Measurements from ENCODE around the gene CSTB.

CSTB gene

DNA sequence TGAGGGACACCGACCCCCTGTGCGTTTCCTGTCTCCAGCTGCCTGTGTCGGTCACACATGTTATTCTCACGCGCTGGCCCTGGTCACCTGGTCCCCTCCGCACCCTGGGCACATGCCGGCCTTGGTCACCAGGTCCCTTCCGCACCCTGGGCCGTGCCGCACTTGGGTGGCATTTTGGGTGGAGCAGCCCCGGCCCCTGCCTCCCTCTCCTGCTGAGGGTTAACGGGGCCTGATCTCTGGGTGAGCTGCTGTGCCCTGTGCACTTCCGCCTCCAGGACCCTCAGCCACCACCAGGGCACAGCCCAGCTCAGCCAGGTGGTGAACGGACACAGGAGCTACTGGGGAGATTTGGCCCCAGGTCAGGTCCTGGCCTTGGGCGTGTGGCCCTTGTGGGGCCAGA is 39.9 kb upstream of the CSTB start:
- Histone ChIP-seq H3K4me1 (ENCODE audit: control insufficient read depth, insufficient read depth, low read length) (peaks cover 27% of the 10 kb centered on the region), H3K9ac (ENCODE audit: low read length) (no peak overlapping the region), H3K36me3 (ENCODE audit: control insufficient read depth, insufficient read depth, low read length, severe bottlenecking) (no peaks in the 10 kb centered on the region), H3K4me3 (ENCODE audit: low read length) (no peak overlapping the region), H3K9me3 (ENCODE audit: control insufficient read depth, low read length) (peaks cover 10% of the 10 kb centered on the region), H3K27me3 (replicated peaks; ENCODE audit: control insufficient read depth, insufficient read depth, low read length) (peaks cover 5% of the 10 kb centered on the region)
- DNase-seq (ENCODE audit: low read depth), result no peak

DNA sequence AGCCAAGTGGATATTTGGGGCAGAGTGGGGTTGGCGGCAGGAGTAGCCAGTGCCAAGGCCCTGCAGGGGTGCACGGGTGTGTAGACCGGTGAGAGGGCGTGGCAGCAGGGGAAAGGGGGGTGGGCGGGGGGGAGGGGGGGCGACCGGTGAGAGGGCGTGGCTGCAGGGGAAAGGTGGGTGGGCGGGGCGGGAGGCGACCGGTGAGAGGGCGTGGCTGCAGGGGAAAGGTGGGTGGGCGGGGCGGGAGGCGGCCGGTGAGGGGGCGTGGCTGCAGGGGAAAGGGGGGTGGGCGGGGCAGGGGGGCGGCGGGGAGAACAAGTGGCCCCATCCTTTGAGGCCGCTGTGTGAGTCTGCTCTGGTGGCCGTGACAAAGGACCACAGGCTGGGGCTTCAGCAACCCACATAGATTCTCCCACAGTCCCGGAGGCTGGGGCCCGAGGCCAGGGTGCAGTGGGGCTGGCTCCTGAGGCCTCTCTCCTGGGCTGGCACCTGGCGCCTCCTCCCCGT is 39.1 kb upstream of the CSTB start:
- Histone ChIP-seq H3K9me3 (ENCODE audit: control insufficient read depth, low read length) (peaks cover 10% of the 10 kb centered on the region), H3K36me3 (ENCODE audit: control insufficient read depth, insufficient read depth, low read length, severe bottlenecking) (no peaks in the 10 kb centered on the region), H3K4me3 (ENCODE audit: low read length) (no peak overlapping the region), H3K4me1 (ENCODE audit: control insufficient read depth, insufficient read depth, low read length) (peaks cover 35% of the 10 kb centered on the region), H3K9ac (ENCODE audit: low read length) (no peak overlapping the region), H3K27me3 (replicated peaks; ENCODE audit: control insufficient read depth, insufficient read depth, low read length) (peaks cover 5% of the 10 kb centered on the region)
- DNase-seq (ENCODE audit: low read depth), result no peak

DNA sequence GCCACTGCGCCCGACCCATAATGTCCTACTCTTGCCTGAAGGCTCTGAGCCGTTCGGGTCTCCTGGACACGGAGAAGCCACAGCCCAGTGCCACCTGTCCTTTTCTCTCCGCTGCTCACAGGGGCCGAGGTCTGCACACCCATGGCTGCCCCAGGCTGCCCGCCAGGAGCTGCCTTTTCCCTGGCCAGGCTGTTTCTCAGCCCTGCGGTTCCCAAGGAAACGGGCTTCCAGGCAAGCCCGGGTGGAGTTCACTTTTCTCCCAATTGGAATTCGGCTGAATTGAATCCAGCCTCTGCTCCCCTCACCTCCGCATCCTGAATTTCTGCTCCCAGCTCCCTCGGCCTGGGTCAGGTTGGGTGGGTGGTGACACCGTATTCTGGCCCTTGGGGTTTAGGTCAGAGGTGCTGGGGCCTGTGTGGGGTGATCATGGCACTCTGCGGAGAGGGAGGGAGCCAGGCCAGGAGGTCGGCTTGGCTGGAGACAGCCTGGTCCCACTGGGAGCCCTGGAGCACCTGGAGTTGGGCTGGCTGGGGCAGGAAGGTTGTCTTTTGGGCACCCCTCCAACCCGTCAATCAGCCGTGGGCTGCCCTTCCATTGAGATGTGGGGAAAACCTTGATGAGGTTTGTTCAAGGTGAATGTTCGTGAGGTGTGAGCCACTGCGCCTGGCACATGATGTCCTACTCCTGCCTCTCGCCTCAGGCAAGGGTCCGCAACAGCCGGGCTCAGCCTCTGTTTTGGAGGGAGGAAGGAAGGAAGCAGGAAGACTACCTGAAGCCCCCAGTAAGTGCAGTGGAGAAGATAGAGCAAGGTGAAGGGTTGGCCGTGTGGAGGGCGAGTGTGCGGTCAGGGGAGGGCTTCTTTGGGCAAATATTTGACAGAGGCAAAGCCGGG is 38.4 kb upstream of the CSTB start:
- peaks cover 10% of the 10 kb centered on the region for H3K9me3 ChIP-seq (ENCODE audit: control insufficient read depth, low read length)
- peaks cover 5% of the 10 kb centered on the region for H3K27me3 ChIP-seq (replicated peaks; ENCODE audit: control insufficient read depth, insufficient read depth, low read length)
- no peaks in the 10 kb centered on the region for H3K36me3 ChIP-seq (ENCODE audit: control insufficient read depth, insufficient read depth, low read length, severe bottlenecking)
- peaks cover 38% of the 10 kb centered on the region for H3K4me1 ChIP-seq (ENCODE audit: control insufficient read depth, insufficient read depth, low read length)
- DNase-seq (ENCODE audit: low read depth), result no peak
- H3K4me3 ChIP-seq (ENCODE audit: low read length), result no peak overlapping the region
- no peak overlapping the region for H3K9ac ChIP-seq (ENCODE audit: low read length)

DNA sequence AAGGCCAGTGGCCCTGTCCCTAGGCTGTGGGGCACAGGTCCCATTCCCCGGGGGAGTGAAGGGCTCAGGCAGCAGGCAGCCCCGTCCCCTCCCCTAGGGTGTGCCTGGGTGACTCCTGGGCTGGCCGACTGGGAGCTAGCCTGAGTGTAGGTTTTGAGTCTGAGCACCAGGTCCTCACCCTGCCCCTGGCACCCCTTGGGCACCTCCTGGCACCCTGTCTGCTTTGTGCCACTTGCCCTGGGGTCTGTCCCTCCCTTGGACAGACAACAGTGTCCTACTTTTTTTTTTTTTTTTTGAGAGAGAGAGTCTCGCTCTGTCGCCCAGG is 37.5 kb upstream of the CSTB start:
- no peak for DNase-seq (ENCODE audit: low read depth)
- peaks cover 38% of the 10 kb centered on the region for H3K4me1 ChIP-seq (ENCODE audit: control insufficient read depth, insufficient read depth, low read length)
- H3K9ac ChIP-seq (ENCODE audit: low read length), result no peak overlapping the region
- H3K4me3 ChIP-seq (ENCODE audit: low read length), result no peak overlapping the region
- peaks cover 4% of the 10 kb centered on the region for H3K9me3 ChIP-seq (ENCODE audit: control insufficient read depth, low read length)
- H3K27me3 ChIP-seq (replicated peaks; ENCODE audit: control insufficient read depth, insufficient read depth, low read length), result peaks cover 5% of the 10 kb centered on the region
- H3K36me3 ChIP-seq (ENCODE audit: control insufficient read depth, insufficient read depth, low read length, severe bottlenecking), result no peaks in the 10 kb centered on the region

DNA sequence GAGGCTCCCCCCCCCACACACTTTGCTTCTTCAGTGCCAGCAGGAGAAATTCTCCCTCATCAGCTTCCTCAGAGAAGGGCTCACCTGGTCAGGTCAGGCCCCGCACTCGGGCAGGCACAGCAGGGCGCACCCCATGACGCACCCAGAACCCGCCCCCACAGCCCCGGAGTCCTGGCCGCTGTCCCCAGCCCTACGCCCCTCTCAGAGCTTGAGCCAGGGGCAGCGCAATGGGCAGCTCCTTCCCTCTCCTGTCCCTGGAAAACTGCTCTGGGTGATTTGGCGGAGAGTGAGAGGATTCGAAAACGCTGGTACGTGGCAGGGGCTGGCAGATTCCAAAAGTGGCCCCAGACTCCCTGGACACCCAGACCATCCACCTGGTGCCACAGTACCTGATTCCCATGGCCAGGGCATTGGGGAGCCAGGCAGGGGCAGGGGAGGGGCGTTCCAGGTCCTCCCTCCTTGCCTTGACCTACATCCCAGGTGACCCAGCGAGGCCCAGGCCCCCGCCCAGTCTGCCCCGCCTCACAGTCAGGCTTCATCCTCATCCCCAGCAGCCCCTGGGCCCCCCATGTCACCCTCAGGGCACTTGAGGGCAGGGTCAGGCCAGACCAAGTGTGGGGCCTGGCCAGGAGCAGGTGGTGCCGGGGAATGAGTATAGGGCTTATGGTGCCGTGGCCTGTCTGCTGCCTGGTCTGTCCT is 37.0 kb upstream of the CSTB start:
- DNase-seq (ENCODE audit: low read depth), result no peak
- H3K36me3 ChIP-seq (ENCODE audit: control insufficient read depth, insufficient read depth, low read length, severe bottlenecking), result no peaks in the 10 kb centered on the region
- peaks cover 38% of the 10 kb centered on the region for H3K4me1 ChIP-seq (ENCODE audit: control insufficient read depth, insufficient read depth, low read length)
- peaks cover 5% of the 10 kb centered on the region for H3K27me3 ChIP-seq (replicated peaks; ENCODE audit: control insufficient read depth, insufficient read depth, low read length)
- H3K9me3 ChIP-seq (ENCODE audit: control insufficient read depth, low read length), result no peaks in the 10 kb centered on the region
- H3K9ac ChIP-seq (ENCODE audit: low read length), result no peak overlapping the region
- no peak overlapping the region for H3K4me3 ChIP-seq (ENCODE audit: low read length)

DNA sequence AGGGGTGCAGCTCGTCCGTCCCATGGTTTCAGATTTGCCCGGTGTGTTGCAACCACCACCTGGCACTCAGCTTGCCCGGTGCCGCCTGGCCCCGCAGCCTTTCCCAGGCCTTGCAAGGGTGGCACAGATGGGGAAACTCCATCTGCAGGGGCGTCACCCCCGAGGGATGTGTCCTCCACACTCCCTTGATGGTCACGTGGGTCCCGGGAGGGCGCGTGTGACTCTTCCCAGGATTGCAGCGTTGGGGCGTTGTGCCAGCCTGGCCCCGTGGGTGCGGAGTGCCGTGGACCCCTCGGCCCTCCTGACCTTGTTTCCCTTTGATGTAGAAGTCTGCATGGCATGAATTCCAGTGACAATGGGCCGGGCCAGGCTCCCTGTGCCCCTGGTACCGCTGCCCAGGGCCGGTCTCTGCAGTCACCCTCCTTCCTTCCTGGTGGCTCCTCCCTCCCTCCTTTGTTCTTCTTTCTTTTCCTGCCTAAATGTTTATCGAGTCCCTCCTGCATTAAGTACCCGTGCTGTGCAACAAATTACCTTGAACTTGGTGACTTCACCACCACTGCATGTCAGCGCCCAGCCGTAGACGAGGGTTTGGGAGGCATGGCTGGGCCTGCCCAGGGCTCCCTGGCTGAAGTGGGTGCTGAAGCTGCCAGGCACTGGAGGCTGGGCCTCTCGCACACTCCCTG is 36.2 kb upstream of the CSTB start:
- H3K27me3 ChIP-seq (replicated peaks; ENCODE audit: control insufficient read depth, insufficient read depth, low read length), result peaks cover 5% of the 10 kb centered on the region
- no peaks in the 10 kb centered on the region for H3K36me3 ChIP-seq (ENCODE audit: control insufficient read depth, insufficient read depth, low read length, severe bottlenecking)
- H3K9me3 ChIP-seq (ENCODE audit: control insufficient read depth, low read length), result no peaks in the 10 kb centered on the region
- H3K4me3 ChIP-seq (ENCODE audit: low read length), result no peak overlapping the region
- peaks cover 43% of the 10 kb centered on the region for H3K4me1 ChIP-seq (ENCODE audit: control insufficient read depth, insufficient read depth, low read length)
- no peak for DNase-seq (ENCODE audit: low read depth)
- no peak overlapping the region for H3K9ac ChIP-seq (ENCODE audit: low read length)

DNA sequence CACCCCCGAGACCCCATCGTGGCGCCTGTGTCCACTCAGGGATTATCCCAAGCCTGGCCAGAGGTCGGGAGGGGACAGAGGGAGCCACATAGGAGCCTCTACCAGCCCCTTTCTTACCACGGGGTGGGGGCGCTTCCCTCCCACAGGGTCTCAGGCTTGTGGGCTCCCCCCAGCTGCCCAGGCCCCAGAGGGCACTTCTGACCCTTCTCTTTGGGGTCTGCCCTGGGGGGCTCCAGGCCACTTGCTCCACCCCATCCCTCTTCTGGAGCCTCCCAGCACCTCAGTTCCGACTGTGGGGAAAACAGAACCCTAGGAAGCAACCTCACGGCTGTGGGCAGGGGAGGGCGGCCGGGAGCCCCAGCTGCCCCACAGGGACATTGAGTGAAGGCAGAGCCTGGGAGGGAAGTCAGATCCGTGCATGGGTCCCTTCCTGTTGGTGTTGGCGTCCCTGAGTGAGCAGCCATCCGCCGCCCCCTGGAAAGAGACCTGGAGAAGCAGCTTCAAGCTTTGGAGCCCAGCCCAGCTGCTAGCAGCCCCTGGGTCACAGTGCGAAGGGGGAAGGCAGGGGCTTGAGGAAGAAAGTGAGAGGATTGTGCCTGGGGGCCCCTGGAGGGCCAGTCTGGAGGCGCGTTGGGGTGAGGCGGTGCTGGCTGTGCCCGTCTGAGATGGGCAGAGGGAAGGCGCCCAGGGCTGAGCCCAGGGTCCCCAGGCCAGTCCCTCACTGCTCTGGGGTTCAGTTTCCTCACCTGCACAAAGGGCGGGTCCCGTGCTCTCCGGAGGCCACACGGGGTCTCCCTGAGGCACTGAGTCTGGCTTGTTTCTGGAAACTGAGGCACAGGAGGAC is 35.4 kb upstream of the CSTB start:
- Histone ChIP-seq H3K36me3 (ENCODE audit: control insufficient read depth, insufficient read depth, low read length, severe bottlenecking) (no peaks in the 10 kb centered on the region), H3K4me1 (ENCODE audit: control insufficient read depth, insufficient read depth, low read length) (peaks cover 43% of the 10 kb centered on the region), H3K27me3 (replicated peaks; ENCODE audit: control insufficient read depth, insufficient read depth, low read length) (peaks cover 5% of the 10 kb centered on the region), H3K9ac (ENCODE audit: low read length) (peak overlapping the region; percentile 45), H3K4me3 (ENCODE audit: low read length) (no peak overlapping the region), H3K9me3 (ENCODE audit: control insufficient read depth, low read length) (no peaks in the 10 kb centered on the region)
- no peak for DNase-seq (ENCODE audit: low read depth)

DNA sequence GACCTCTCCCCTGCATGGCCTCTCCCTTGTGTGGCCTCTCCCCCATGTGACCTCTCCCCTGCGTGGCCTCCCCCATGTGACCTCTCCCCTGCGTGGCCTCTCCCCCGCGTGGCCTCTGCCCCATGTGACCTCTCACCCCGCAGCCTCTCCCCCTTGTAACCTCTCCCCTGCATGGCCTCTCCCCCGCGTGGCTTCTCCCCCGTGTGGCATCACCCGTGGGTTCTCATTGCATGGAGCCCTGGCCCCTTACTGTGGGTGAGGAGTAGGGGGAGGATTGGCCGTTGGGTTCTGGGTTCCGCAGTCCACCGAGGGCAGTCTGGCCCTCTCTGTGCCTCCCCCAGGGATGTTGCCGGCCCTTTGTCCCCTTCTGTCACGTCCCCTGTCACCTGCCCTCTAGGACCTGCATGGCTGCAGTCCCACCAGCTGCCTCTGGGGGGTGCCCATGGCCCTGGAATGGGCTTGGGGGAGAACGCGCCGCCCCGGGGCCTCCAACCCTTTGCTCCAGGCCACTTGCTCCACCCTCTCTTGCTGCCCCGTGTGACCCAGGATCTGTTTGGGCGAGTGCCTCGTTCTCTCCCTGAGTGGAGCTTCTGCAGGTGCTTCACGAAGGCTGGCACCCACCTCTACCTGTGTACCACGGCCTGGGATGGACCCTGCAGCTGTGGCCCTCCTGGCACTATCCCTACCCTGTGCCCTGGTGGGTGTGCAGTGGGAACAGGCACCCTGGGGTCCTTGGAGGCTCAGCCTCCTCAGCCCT is 34.6 kb upstream of the CSTB start:
- DNase-seq (ENCODE audit: low read depth), result peak; percentile 77
- H3K4me3 ChIP-seq (ENCODE audit: low read length), result no peak overlapping the region
- no peaks in the 10 kb centered on the region for H3K9me3 ChIP-seq (ENCODE audit: control insufficient read depth, low read length)
- peaks cover 5% of the 10 kb centered on the region for H3K27me3 ChIP-seq (replicated peaks; ENCODE audit: control insufficient read depth, insufficient read depth, low read length)
- peaks cover 43% of the 10 kb centered on the region for H3K4me1 ChIP-seq (ENCODE audit: control insufficient read depth, insufficient read depth, low read length)
- H3K9ac ChIP-seq (ENCODE audit: low read length), result peak overlapping the region; percentile 45
- no peaks in the 10 kb centered on the region for H3K36me3 ChIP-seq (ENCODE audit: control insufficient read depth, insufficient read depth, low read length, severe bottlenecking)

DNA sequence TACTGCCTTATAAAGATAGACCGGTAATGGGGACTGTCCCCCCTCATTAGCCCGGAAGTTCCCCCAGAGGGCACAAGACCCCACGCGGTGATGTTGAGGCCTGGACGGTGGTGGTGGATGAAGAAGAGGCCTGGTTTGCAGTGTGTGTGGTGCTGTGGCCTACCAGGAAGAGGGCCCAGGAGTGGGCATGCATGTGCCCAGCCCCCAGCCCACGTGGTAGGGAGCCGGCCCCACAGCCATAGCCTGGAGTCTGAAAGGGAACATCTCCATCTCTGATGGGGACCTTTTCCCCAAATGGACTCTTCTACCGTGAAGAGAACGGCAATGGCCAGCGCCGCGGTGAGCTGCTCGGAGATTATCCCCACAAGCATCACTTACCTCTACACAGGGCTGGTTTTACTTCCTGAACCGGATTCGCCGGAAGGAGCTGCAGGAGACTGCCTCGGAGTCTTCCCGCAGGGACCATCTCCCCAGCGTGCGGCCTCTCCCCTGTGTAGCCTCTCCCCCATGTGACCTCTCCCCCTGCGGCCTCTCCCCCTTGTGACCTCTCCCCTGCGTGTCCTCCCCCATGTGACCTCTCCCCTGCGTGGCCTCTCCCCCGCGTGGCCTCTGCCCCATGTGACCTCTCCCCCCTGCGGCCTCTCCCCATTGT is 33.9 kb upstream of the CSTB start:
- no peaks in the 10 kb centered on the region for H3K36me3 ChIP-seq (ENCODE audit: control insufficient read depth, insufficient read depth, low read length, severe bottlenecking)
- H3K27me3 ChIP-seq (replicated peaks; ENCODE audit: control insufficient read depth, insufficient read depth, low read length), result peaks cover 5% of the 10 kb centered on the region
- H3K4me1 ChIP-seq (ENCODE audit: control insufficient read depth, insufficient read depth, low read length), result peaks cover 43% of the 10 kb centered on the region
- H3K9ac ChIP-seq (ENCODE audit: low read length), result no peak overlapping the region
- no peaks in the 10 kb centered on the region for H3K9me3 ChIP-seq (ENCODE audit: control insufficient read depth, low read length)
- H3K4me3 ChIP-seq (ENCODE audit: low read length), result no peak overlapping the region
- no peak for DNase-seq (ENCODE audit: low read depth)

DNA sequence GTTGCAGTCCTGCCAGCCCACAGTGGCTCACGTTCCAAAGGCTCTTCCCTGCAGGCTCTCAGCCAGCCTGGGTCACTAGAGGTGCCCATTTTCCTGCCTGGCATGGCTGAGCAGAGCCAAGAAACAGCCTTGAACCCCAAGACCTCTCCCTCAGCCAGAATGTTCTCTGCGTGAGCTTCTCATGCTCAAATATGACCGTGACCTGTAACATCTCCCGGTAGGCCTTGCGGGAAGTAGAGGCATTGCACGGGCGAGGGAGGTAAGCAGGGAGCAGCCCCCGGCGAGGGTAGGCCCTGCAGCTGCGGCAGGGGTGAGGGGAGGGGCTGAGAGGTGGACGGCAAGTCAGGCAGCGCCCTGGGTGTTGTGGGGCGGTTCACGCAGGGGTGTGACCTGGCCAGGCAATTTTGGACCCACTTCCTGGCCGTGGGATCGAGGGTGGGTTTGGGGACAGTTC is 33.3 kb upstream of the CSTB start:
- Histone ChIP-seq H3K4me3 (ENCODE audit: low read length) (no peak overlapping the region), H3K27me3 (replicated peaks; ENCODE audit: control insufficient read depth, insufficient read depth, low read length) (peaks cover under 1% of the 10 kb centered on the region), H3K9me3 (ENCODE audit: control insufficient read depth, low read length) (no peaks in the 10 kb centered on the region), H3K9ac (ENCODE audit: low read length) (no peak overlapping the region), H3K36me3 (ENCODE audit: control insufficient read depth, insufficient read depth, low read length, severe bottlenecking) (peaks cover 1% of the 10 kb centered on the region), H3K4me1 (ENCODE audit: control insufficient read depth, insufficient read depth, low read length) (peaks cover 37% of the 10 kb centered on the region)
- no peak for DNase-seq (ENCODE audit: low read depth)

Data from adipocyte (in vitro differentiated cells).